Esophagus squamous epithelium (tissue), 4 donors: ENCODE measurements around the gene VIM.

Source experiments
- CTCF ChIP-seq, 6 experiments: fragments of 450-650 bp in 4 of 6; fragments of 200-600 bp in 2 of 6; sonication (generic) in 2 of 6; IDR thresholded peaks; one replicate each; pipeline ENCODE4 v1.5.1; 2016 to 2019; ENCODE audit warnings: antibody characterized with exemption in 6 of 6, mild to moderate bottlenecking in 4 of 6, moderate library complexity in 4 of 6
- POLR2A ChIP-seq, 4 donors: fragments of 450-650 bp; IDR thresholded peaks; one replicate each; pipeline ENCODE4 v1.6.1; 2017; ENCODE audit warnings: antibody characterized with exemption in 4 of 4, mild to moderate bottlenecking in 4 of 4, moderate library complexity in 3 of 4

GRCh38 chr10:17226891-17227303 is 1.1 kb upstream of the VIM start:
- TF ChIP-seq CTCF (IDR thresholded peaks at IDR 0.05): no peak
- TF ChIP-seq POLR2A (IDR thresholded peaks at IDR 0.05): no peak
